CD8-positive, alpha-beta memory T cell (primary cell): ENCODE measurements around the gene ZMIZ1. TPM values are rescaled to one million over a fixed set of nuclear protein-coding genes. Genes with fewer than 3 reads are reported as not detected.
"Not testable (repeated sequence)": the region's sequence is repeated elsewhere in the genome, so short reads cannot be mapped to it uniquely, and the experiment has no call there.

Source experiments
- CTCF ChIA-PET: fragments of 350-600 bp; sonication (Branson Sonifier 250); formaldehyde crosslinking; loops from one replicate; lab custom pipeline; 2021; ENCODE audit warnings: antibody characterized with exemption; lab: Charles Lee
- POLR2A ChIA-PET: fragments of 350-600 bp; sonication (Branson Sonifier 250); formaldehyde crosslinking; loops from one replicate; lab custom pipeline; 2021; ENCODE audit warnings: antibody characterized with exemption; lab: Charles Lee
- DNase-seq, 5 donors: peaks; one replicate each; pipeline versions ENCODE4 v3.0.0 to v3.0.0-alpha.2; 2020 to 2022; ENCODE audit warnings: mixed read lengths in 1 of 5
- H3K27ac ChIP-seq: one replicate; pipeline ENCODE4 v1.7.0; 2013; ENCODE audit warnings: low read depth, mild to moderate bottlenecking, low read length, moderate library complexity
- H3K27me3 ChIP-seq: 2 replicates; pipeline ENCODE4 v1.7.0; 2013; ENCODE audit warnings: low read length, mild to moderate bottlenecking; ENCODE audit not compliant: insufficient read depth, poor library complexity, severe bottlenecking
- H3K36me3 ChIP-seq: 2 replicates; pipeline ENCODE4 v1.7.0; 2013; ENCODE audit warnings: mild to moderate bottlenecking, low read length, moderate library complexity; ENCODE audit not compliant: insufficient read depth
- H3K4me1 ChIP-seq: 2 replicates; pipeline ENCODE4 v1.7.0; 2013; ENCODE audit warnings: mild to moderate bottlenecking, low read length, moderate library complexity; ENCODE audit not compliant: insufficient read depth
- H3K4me3 ChIP-seq: 2 replicates; pipeline ENCODE4 v1.7.0; 2013; ENCODE audit warnings: mild to moderate bottlenecking, low read length
- H3K9me3 ChIP-seq: 2 replicates; pipeline ENCODE4 v1.7.0; 2013; ENCODE audit warnings: mild to moderate bottlenecking, low read length
- H3K27ac Mint-ChIP-seq, 8 donors: one replicate each; pipeline ENCODE4 v1.8.0; 2020 to 2021; ENCODE audit warnings: mixed read lengths in 8 of 8, mild to moderate bottlenecking in 6 of 8, inconsistent platforms in 3 of 8, moderate library complexity in 3 of 8
- H3K27me3 Mint-ChIP-seq, 2 donors: one replicate each; pipeline ENCODE4 v1.8.0; 2020 to 2021; ENCODE audit warnings: mixed read lengths in 2 of 2, mild to moderate bottlenecking in 1 of 2, moderate library complexity in 1 of 2
- H3K36me3 Mint-ChIP-seq, 3 donors: one replicate each; pipeline ENCODE4 v1.8.0; 2020 to 2021; ENCODE audit warnings: mixed read lengths in 3 of 3, inconsistent platforms in 1 of 3, mild to moderate bottlenecking in 1 of 3
- H3K4me1 Mint-ChIP-seq, 3 donors: one replicate each; pipeline ENCODE4 v1.8.0; 2020 to 2021; ENCODE audit warnings: mixed read lengths in 3 of 3, inconsistent platforms in 1 of 3, mild to moderate bottlenecking in 1 of 3
- H3K4me3 Mint-ChIP-seq, 7 donors: one replicate each; pipeline ENCODE4 v1.8.0; 2020 to 2021; ENCODE audit warnings: mixed read lengths in 7 of 7, mild to moderate bottlenecking in 6 of 7, moderate library complexity in 4 of 7, inconsistent platforms in 2 of 7
- H3K9me3 Mint-ChIP-seq, 5 donors: one replicate each; pipeline ENCODE4 v1.8.0; 2020 to 2022; ENCODE audit warnings: mixed read lengths in 5 of 5, mild to moderate bottlenecking in 3 of 5, moderate library complexity in 2 of 5, inconsistent platforms in 1 of 5
- polyA plus RNA-seq: library from polyadenylated mRNA; unstranded; fragments of 300-500 nt; fragmentation: Illumina TruSeq; gene quantifications from one replicate; pipeline ENCODE4 v1.2.3, GENCODE V29; 2021
- total RNA-seq, 2 experiments: library from RNA; stranded (reverse); gene quantifications; one replicate each; pipeline ENCODE4 v1.2.3, GENCODE V29; 2021

Gene ZMIZ1
- total and polyA plus RNA-seq, 3 experiments from 2014 or later: 8.0 to 36.3 (median 34.7) TPM

GRCh38 chr10:79328737-79329504, 260.2 kb downstream of the ZMIZ1 start:
- H3K27me3 ChIP-seq: no peaks in the 10 kb centered on the region
- peaks cover 19 to 26% (median 21%) of the 10 kb centered on the region in 3 donors for H3K4me1 Mint-ChIP-seq
- no peaks in the 10 kb centered on the region for H3K36me3 ChIP-seq
- H3K36me3 Mint-ChIP-seq: no peaks in the 10 kb centered on the region
- peaks cover 0 to 1% of the 10 kb centered on the region in 2 donors for H3K27me3 Mint-ChIP-seq
- H3K4me3 Mint-ChIP-seq: no peak overlapping the region
- DNase-seq: no peak
- H3K27ac Mint-ChIP-seq: no peak overlapping the region
- ChIA-PET CTCF (no interaction called here), POLR2A (interaction anchor here (0.7 kb wide), 1 partner anchor 90 kb away, joined by 3 read pairs; no protein-coding TSS in a partner anchor)
- H3K4me1 ChIP-seq: peaks cover 23% of the 10 kb centered on the region
- no peaks in the 10 kb centered on the region for H3K9me3 Mint-ChIP-seq
- no peak overlapping the region for H3K4me3 ChIP-seq
- no peak overlapping the region for H3K27ac ChIP-seq
- no peaks in the 10 kb centered on the region for H3K9me3 ChIP-seq

DNA sequence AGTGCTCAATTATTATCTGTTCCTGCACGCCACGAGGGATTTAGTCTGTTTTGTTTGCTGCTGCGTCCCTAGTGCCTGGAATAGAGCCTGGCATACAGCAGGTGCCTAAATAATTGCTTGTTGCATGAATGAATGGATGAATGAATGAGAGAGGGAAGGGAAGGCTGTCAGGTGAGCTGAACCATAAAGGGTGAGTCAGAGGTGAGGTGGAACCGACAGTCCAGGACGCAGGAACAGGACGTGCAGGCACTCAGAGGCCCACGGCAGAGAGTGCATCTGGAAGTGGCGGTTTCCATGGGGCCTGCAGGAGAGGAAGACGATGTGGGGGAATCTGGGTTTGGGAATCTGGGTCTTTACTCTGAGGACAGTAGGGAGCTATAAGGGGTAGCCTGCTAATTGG, 260.8 kb downstream of the ZMIZ1 start:
- Histone ChIP-seq H3K4me3 (no peak overlapping the region), H3K27me3 (no peaks in the 10 kb centered on the region), H3K9me3 (no peaks in the 10 kb centered on the region), H3K4me1 (peaks cover 17% of the 10 kb centered on the region), H3K27ac (no peak overlapping the region), H3K36me3 (no peaks in the 10 kb centered on the region)
- POLR2A ChIA-PET: interaction anchor here (0.7 kb wide), 1 partner anchor 90 kb away, joined by 3 read pairs; no protein-coding TSS in a partner anchor
- peak overlapping the region in 2 of 8 donors; percentile 50 to 59 for H3K27ac Mint-ChIP-seq
- H3K9me3 Mint-ChIP-seq: no peaks in the 10 kb centered on the region
- CTCF ChIA-PET: no interaction called here
- peaks cover 0 to 1% of the 10 kb centered on the region in 2 donors for H3K27me3 Mint-ChIP-seq
- H3K4me1 Mint-ChIP-seq: peaks cover 14 to 20% (median 15%) of the 10 kb centered on the region in 3 donors
- H3K4me3 Mint-ChIP-seq: no peak overlapping the region
- DNase-seq: no peak
- H3K36me3 Mint-ChIP-seq: no peaks in the 10 kb centered on the region

DNA sequence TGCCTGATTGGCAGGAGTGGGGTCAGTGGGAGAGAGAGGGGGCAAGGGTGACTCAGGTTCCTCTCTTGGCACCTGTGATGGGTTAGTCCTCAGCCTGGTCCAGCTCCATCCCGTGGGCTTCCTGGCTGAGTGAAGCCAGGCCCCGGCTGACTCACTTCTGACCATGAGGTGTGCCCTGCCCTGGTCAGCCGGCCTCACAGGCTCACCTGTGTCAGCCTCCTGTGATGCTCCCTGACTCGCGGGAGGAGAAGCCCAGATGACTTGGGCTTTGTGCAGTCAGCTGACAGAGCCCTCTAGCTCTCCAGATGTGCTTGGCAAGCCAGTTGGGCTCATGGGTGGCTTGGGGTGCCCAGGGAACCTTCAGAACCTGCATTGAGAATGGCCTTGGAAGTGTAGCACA, 262.5 kb downstream of the ZMIZ1 start:
- POLR2A ChIA-PET: interaction anchor here (0.8 kb wide), 1 partner anchor 8 kb away, joined by 3 read pairs; no protein-coding TSS in a partner anchor
- peaks cover 10% of the 10 kb centered on the region for H3K4me1 ChIP-seq
- H3K27me3 ChIP-seq: no peaks in the 10 kb centered on the region
- H3K9me3 ChIP-seq: no peaks in the 10 kb centered on the region
- no peaks in the 10 kb centered on the region for H3K9me3 Mint-ChIP-seq
- H3K27me3 Mint-ChIP-seq: peaks cover 0 to 3% of the 10 kb centered on the region in 2 donors
- DNase-seq: no peak
- no peak overlapping the region for H3K27ac ChIP-seq
- H3K4me3 ChIP-seq: no peak overlapping the region
- H3K4me3 Mint-ChIP-seq: no peak overlapping the region
- no peaks in the 10 kb centered on the region for H3K36me3 Mint-ChIP-seq
- CTCF ChIA-PET: interaction anchor here (0.8 to 2.1 kb wide), 5 partner anchors 8 to 18 kb away, joined by 3 to 7 read pairs (median 4); partner anchors contain the start of gene PPIF
- H3K27ac Mint-ChIP-seq: peak overlapping the region in 3 of 8 donors; percentile 31 to 81 (median 40)
- H3K36me3 ChIP-seq: no peaks in the 10 kb centered on the region
- peaks cover 9 to 16% (median 11%) of the 10 kb centered on the region in 3 donors for H3K4me1 Mint-ChIP-seq

DNA sequence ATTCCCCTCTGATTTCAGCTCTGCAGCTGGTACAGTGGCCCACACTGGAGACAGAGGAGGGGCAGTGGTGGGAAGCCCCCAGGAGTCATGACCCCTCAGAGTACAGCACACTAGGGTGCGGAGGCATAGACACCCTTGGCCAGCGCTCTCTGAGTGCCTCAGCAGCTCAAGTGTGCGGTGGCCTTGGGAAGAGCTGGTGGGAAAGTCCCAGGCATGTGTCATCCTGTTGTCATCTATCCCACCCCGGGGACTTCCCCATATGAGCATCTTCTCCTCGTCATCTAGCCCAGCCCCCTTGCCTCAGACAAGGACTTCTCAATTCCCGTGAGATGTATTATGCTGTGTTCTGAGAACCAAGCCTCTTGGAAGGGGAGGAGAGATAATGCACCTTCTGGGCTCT, 262.9 kb downstream of the ZMIZ1 start:
- ChIA-PET POLR2A (interaction anchor here (0.8 kb wide), 1 partner anchor 8 kb away, joined by 3 read pairs; no protein-coding TSS in a partner anchor), CTCF (interaction anchor here (1.0 to 2.1 kb wide), 3 partner anchors 9 to 15 kb away, joined by 4 to 7 read pairs (median 4); partner anchors contain the start of gene PPIF)
- Histone ChIP-seq H3K4me3 (no peak overlapping the region), H3K9me3 (no peaks in the 10 kb centered on the region), H3K27me3 (no peaks in the 10 kb centered on the region), H3K27ac (no peak overlapping the region), H3K36me3 (no peaks in the 10 kb centered on the region), H3K4me1 (peaks cover 10% of the 10 kb centered on the region)
- Mint-ChIP-seq H3K4me3 (no peak overlapping the region), H3K36me3 (no peaks in the 10 kb centered on the region), H3K4me1 (peaks cover 9 to 16% (median 11%) of the 10 kb centered on the region in 3 donors), H3K27ac (peak overlapping the region in 7 of 8 donors; percentile 8 to 89 (median 83)), H3K9me3 (no peaks in the 10 kb centered on the region), H3K27me3 (peaks cover 0 to 3% of the 10 kb centered on the region in 2 donors)
- peak; percentile 19 to 86 (median 37) for DNase-seq

DNA sequence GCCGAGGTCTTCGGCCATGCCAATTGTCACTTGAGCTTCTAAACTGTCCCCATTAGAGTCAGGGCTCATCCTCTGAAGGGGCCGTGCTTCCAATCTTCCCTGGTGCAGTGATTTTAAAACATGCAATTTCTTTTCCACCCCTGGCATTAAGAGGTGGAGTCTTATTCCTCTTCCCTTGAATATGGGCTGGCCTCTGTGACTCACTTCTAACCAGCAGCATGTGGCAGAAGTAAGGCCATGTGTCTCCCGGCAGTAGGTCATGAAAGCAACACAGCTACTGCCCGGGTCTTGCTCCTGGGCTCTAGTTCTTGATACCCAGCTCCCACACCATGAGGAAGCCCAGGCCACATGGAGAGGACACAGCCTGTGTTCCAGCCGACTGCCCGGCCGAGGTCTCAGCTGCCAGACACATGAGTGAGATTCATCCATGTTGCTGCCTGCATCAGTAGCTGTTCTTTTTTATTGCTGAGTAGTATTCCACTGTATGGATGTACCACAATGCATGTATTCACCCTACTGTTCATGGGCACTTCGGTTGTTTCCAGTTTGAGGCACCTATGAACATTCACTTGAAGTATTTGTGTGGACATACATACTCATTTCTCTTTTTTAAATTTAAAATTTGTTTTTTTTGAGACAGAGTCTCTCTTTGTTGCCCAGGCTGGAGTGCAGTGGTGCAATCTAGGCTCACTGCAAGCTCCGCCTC, 264.0 kb downstream of the ZMIZ1 start:
- H3K27ac Mint-ChIP-seq: peak overlapping the region in 1 of 8 donors; percentile 84
- H3K9me3 Mint-ChIP-seq, H3K27me3 Mint-ChIP-seq, H3K4me3 Mint-ChIP-seq, H3K36me3 ChIP-seq, H3K36me3 Mint-ChIP-seq, DNase-seq, H3K27ac ChIP-seq, H3K4me3 ChIP-seq, H3K9me3 ChIP-seq, POLR2A ChIA-PET, H3K27me3 ChIP-seq: not testable (repeated sequence)
- H3K4me1 ChIP-seq: peaks cover 10% of the 10 kb centered on the region
- peaks cover 9 to 16% (median 11%) of the 10 kb centered on the region in 3 donors for H3K4me1 Mint-ChIP-seq
- CTCF ChIA-PET: interaction anchor here (2.1 to 3.0 kb wide), 3 partner anchors 13 to 16 kb away, joined by 4 to 10 read pairs (median 7); partner anchors contain the start of gene PPIF

DNA sequence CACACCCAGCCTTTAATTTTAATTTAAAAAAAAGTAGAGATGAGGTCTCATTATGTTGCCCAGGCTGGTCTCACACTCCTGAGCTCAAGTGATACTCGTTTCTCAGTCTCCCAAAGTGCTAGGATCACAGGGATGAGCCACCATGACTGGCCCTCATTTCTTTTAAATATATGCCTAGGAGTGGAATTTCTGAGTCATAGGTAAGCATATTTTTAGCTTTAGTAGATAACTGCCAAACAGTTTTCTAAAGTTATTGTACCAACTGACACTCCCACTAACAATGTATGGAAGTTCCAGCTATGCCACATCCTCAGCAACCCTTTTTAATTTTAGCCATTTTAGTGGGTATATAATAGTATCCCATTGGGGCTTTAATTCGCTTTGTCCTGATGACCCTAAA, 264.7 kb downstream of the ZMIZ1 start:
- ChIA-PET POLR2A (no interaction called here), CTCF (interaction anchor here (1.1 to 3.0 kb wide), 3 partner anchors 12 to 17 kb away, joined by 3 to 10 read pairs (median 7); no protein-coding TSS in a partner anchor)
- no peak for DNase-seq
- Mint-ChIP-seq H3K27ac (peak overlapping the region in 1 of 8 donors; percentile 38), H3K9me3 (no peaks in the 10 kb centered on the region), H3K4me1 (peaks cover 9 to 16% (median 11%) of the 10 kb centered on the region in 3 donors), H3K27me3 (peaks cover 0 to 2% of the 10 kb centered on the region in 2 donors), H3K4me3 (no peak overlapping the region), H3K36me3 (no peaks in the 10 kb centered on the region)
- Histone ChIP-seq H3K27ac (no peak overlapping the region), H3K36me3 (no peaks in the 10 kb centered on the region), H3K9me3 (no peaks in the 10 kb centered on the region), H3K27me3 (no peaks in the 10 kb centered on the region), H3K4me1 (peaks cover 10% of the 10 kb centered on the region), H3K4me3 (no peak overlapping the region)

- Histone ChIP-seq H3K9me3 (no peaks in the 10 kb centered on the region), H3K4me1 (peaks cover 10% of the 10 kb centered on the region), H3K4me3 (no peak overlapping the region), H3K27ac (no peak overlapping the region), H3K36me3 (no peaks in the 10 kb centered on the region), H3K27me3 (no peaks in the 10 kb centered on the region)
- ChIA-PET CTCF (interaction anchor here (1.1 to 3.0 kb wide), 3 partner anchors 11 to 18 kb away, joined by 3 to 10 read pairs (median 7); no protein-coding TSS in a partner anchor), POLR2A (no interaction called here)
- Mint-ChIP-seq H3K27ac (peak overlapping the region in 2 of 8 donors; percentile 5 to 81), H3K4me3 (no peak overlapping the region), H3K4me1 (peaks cover 9 to 16% (median 11%) of the 10 kb centered on the region in 3 donors), H3K36me3 (no peaks in the 10 kb centered on the region), H3K9me3 (no peaks in the 10 kb centered on the region), H3K27me3 (peaks cover 0 to 2% of the 10 kb centered on the region in 2 donors)
- DNase-seq: no peak
These were observed 265.8 kb downstream of the ZMIZ1 start for GRCh38 chr10:79334573-79334972.
